Stimulated activated CD4-positive, alpha-beta T cell treated with anti-CD3 and anti-CD28 coated beads, Interleukin-1b, Interleukin-23, amount 100 ng/mL, for 48 hours (primary cell): Measurements from ENCODE around the gene CDH22.

Experiments used
- DNase-seq: peaks from one replicate; pipeline ENCODE4 v3.0.0-alpha.2; 2020

The CDH22 gene

DNA sequence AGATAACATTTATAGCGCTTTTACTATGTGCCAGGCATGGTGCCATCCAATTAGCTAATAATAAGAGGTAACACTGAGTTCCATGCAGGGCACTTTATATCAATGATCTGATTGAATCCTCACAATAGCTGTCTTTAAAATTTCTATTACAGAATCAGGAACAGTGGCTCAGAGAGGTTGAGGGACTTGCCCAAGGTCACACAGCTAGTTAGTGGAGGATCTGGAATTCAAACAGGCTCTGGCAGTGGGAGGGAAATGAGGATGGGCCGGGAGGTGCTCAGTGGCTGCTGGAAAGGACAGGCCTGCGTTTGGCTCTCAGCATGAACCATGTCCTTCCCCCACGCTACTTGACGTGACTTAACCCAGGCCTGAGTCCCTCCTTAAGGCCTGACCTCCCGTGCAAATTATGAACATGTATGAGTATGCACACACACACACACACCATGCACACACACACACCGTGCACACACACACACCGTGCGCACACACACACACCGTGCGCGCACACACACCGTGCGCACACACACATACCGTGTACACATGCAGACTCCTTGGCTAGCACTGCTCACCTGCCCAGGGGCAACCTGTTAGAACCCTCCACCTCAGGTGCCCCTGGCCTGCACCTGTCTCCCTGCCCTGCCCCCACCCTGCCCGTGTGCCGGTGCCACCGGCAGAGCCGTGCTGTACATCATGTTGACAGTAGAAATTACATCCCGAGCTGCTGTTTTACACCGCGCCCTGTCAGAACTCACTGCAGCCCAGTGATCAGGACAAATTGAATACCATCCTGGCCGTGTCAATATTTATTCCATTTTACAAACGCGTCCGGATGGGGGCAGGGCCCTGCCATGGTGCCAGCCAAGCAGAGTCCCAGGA, 43.7 kb downstream of the CDH22 start:
- DNase-seq, result no peak

- DNase-seq, result no peak
Measured at GRCh38 chr20:46261456-46262253, 46.6 kb downstream of the CDH22 start.

- no peak for DNase-seq
Measured at GRCh38 chr20:46260936-46261454, 47.3 kb downstream of the CDH22 start.

DNA sequence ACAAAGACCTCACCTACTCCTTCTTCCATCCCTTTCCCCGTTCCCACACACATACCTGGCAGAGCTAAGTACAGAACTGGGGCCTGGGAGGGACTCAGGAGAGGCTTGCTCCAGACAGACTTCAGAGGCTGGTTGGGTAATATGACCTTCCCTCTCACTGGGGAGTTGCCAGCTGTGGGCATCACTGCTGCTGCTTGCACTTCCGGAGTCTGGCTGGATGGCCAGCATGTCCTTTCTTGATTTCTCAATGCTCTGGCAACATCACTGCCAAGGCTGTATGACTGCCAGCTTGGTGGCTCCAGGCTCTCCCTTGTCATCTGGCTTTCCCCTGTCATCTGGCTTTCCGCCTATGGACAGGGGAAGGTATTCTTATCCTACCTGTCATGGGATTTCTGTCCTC, 47.8 kb downstream of the CDH22 start:
- DNase-seq, result no peak

DNA sequence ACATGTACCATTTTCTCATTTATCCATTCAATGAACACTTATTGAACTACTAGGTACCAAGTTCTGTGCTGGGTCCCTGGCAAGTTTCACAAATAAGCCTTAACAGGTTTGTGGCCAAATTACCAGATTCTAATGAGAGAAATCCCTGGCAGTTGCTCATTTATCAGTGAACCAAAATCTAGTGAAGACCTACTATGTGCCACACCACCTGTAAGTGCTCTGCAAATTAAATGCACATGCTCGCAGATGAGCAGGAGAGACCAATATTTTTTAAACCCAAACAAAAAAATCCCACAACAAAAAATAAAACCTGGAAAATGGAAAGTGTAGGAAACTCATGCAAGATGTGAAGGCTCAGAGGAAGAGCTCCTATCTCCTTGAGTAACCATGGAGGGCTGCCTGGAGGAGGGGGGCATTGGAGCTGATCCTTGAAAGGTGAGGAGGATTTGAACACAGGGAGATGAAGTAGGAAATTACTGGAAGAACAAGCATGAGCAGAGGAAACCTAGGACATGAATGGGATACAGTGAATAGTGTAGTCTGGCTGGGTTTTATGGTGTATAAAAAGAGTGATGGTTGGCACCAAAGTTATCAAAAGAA, 48.9 kb downstream of the CDH22 start:
- no peak for DNase-seq

DNA sequence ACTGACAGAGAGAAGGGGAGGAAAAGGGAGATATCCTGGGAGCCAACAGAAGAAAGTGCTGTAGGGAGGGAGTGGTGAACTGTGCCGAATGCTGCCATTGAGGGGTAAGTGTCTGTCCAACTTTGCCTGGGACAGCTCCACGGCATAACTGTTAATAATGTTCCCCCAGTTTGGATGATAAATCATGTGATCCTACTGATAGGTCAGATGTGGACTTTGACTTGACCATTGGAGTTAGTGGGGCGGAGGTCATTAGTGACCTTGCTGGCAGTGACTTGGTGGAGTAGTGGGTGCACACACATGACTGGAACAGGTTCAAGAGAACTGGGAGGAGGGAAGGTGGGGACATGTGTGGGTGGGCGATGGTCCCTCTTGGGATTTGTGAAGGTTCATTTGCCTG, 50.4 kb downstream of the CDH22 start:
- DNase-seq, result no peak

DNA sequence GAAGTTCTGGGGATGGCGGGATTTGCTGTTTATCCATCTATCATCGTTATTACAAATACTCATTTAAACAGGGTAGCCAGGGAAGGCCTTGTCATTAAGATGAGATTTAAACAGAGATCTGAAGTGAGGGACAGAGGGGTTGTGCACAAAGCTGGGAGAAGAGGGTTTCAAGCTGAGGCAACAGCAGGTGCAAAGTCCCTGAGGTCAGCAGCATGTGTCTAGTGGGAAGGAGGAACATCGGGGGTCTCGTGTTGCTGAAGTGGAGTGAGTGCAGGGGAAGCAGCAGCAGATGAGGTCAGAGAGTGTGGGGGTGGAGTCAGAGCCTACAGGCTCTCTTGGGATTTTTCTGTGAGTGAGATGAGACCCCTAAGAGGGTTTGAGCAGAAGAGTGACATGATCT, 52.0 kb downstream of the CDH22 start:
- no peak for DNase-seq

DNA sequence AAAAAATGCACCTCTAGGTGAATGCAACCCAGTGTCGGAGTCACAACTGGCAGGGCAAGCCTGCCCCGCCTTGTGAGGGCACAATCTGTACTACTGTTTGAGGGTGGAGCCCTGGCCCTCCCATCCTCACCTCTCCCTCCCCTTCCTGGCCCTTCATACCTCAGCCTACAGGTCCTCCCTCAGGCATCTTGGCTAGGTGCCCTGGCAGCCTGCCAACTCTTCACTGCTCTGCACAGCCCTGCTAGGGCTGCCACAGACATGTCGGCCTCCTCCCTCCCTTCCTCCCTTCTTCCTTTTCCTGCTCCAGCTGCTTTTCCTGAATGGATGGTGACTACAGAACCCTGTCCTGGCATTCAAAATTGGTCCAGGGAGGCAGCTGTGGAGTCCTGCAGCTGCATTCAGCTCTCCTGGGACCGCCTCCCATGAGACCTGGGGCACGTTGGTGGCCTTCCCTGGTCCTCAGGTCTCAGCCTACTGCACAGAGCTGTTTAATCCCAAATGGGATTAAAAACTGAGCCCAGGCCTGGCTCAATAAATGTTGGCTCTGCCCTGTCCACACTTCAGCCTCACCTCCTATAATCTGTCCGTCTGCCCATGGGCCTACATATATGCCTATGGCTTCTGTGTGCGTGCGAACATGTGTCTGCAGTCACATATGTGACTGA, 52.7 kb downstream of the CDH22 start:
- DNase-seq, result no peak

- no peak for DNase-seq
Measured at GRCh38 chr20:46253391-46253790, 54.9 kb downstream of the CDH22 start.

- DNase-seq, result no peak
Measured at GRCh38 chr20:46252352-46253091, 55.8 kb downstream of the CDH22 start.

DNA sequence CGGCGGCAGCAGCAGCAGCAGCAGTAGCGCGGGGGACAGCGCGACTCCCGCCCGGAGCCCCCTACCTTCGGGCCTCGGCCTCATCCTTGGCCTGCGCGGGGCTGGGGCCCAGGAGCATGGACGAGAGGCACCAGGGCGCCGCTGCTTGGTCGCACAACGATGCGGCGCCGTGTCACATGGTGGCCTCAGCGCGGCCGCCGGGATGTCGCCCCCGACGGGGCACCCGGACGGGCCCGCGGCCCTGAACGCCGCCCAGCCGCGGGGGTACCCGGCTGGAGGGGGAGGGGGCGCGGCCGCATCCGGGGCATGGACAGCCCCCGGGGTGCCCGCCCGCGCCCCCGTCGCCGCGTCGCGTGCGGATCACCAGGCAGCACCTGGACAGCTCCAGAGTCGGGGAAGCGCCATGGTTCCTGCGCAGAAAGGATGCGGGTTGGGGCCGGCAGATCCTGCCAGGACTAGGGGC, 57.1 kb downstream of the CDH22 start:
- no peak for DNase-seq

- no peak for DNase-seq
Measured at GRCh38 chr20:46250772-46251171, 57.5 kb downstream of the CDH22 start.

DNA sequence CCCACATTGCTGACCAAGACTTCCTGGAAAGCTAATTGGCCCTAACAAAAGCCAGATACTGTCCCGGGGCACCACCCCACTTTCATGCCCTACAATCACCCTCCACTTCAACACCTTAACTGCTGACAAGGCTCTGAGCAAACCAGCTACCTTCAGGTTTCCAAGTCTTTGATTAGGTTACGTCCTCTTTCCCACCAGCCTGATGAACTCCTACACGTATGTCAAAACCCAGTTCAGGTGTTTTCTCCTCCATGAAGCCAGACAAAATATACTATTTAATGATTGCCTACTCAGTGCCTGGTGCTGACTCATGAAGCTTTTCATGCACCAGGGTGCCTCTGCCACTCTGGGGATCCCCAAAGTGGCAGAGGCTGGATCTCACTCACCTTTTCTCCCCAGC, 58.6 kb downstream of the CDH22 start:
- DNase-seq, result no peak

- no peak for DNase-seq
Measured at GRCh38 chr20:46246559-46246958, 61.7 kb downstream of the CDH22 start.

GRCh38 chr20:46243707-46244628, 64.3 kb downstream of the CDH22 start:
- no peak for DNase-seq

- no peak for DNase-seq
Measured at GRCh38 chr20:46242390-46242789, 65.9 kb downstream of the CDH22 start.

- no peak for DNase-seq
Measured at GRCh38 chr20:46240881-46241280, 67.4 kb downstream of the CDH22 start.

GRCh38 chr20:46240065-46240464, 68.2 kb downstream of the CDH22 start:
- DNase-seq, result no peak

DNA sequence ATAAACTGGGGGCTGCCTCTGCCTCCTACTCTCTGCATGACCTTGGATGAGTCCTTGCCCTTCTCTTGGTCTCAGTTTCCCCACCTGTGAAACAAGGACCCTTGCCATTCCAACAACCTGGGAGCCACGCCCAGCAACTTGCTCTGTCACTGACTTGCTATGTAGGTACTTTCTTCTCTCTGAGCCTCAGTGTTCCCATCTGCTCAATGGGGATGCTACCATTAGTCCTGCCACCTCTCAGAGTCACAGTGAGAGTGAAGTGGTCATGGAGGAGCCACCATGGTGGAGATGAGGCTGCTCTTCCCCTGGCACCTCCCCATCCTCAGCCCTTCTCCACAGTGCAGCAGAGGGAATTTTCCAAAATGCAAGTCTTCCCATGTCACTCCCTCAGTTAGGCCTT, 70.6 kb downstream of the CDH22 start:
- DNase-seq, result no peak

DNA sequence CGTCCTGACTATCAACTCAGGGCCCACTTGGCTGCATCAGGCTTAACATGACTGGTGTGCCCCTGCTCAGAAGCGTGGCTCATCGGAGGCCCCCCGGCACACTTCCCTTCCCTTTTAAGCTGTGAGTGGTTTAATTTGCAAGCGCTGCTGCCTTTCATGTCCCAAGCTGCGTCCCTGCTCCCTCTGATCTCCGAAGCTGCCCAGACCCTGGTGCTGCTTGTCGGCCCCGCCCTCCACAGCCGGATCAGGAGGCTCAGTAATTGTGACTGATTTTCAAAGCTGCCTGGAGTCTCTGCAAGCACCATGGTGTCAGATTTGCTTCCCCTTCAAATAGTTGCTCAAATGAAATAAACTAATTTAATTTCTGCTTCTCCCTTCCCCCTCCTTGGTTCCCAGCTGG, 71.1 kb downstream of the CDH22 start:
- DNase-seq, result no peak

DNA sequence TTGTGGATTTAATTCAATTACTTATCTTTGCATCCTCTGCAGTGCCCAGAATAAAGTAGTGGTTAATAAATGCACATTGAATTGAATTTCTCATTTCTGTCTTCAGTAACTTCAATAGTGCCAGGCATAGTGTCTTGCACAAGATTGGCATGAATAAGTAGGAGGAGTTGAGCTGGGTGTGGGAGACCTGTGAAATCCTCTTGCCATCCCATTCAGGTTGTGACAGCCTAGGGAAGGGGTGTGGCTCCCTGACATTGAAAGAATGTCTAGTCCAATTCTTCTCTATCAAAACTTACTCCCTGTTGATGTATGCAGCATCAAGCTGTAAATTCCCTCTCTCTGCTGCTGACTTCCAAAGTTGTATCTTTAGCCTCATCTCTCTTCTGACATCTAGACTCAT, 73.2 kb downstream of the CDH22 start:
- no peak for DNase-seq
